PFSK-1 (cell line): ENCODE measurements around the gene EYA4.

Source experiments
- POLR2AphosphoS5 ChIP-seq: IDR thresholded peaks from 2 replicates; pipeline ENCODE4 v1.6.1; 2012; ENCODE audit warnings: low read depth, mild to moderate bottlenecking, control low read depth, low read length, moderate library complexity
- REST ChIP-seq, 2 experiments: IDR thresholded peaks; 2 replicates each; pipeline versions ENCODE4 v1.6.1 to v1.8.0; 2011 to 2012; ENCODE audit warnings: low read depth in 2 of 2, low read length in 2 of 2, control low read depth in 1 of 2, inconsistent platforms in 1 of 2, mild to moderate bottlenecking in 1 of 2, moderate library complexity in 1 of 2; ENCODE audit not compliant: insufficient read depth in 1 of 2
- SIN3A ChIP-seq: IDR thresholded peaks from 2 replicates; pipeline ENCODE4 v1.6.1; 2012; ENCODE audit warnings: mild to moderate bottlenecking, low read length, moderate library complexity, borderline replicate concordance; ENCODE audit not compliant: insufficient read depth
- TAF1 ChIP-seq: IDR thresholded peaks from 2 replicates; pipeline ENCODE4 v1.6.1; 2012; ENCODE audit warnings: low read length, control low read depth, borderline replicate concordance; ENCODE audit not compliant: insufficient read depth

- TF ChIP-seq POLR2AphosphoS5 (no peak), TAF1 (no peak), SIN3A (no peak), REST (IDR thresholded peaks at IDR 0.05; ENCODE audit: insufficient read depth in 1 of 2, low read depth in 2 of 2, low read length in 2 of 2) (no peak)
These were observed 92.7 kb downstream of the EYA4 start for GRCh38 chr6:133333852-133334251.
